Fibroblast of the conjunctiva (primary cell): ENCODE measurements around the gene TMEM176A.
"Not testable (repeated sequence)": the region's sequence is repeated elsewhere in the genome, so short reads cannot be mapped to it uniquely, and the experiment has no call there.

Experiments
- DNase-seq: peaks from one replicate; pipeline ENCODE4 v3.0.0-alpha.2; 2010; ENCODE audit warnings: low read depth

Gene TMEM176A

DNA sequence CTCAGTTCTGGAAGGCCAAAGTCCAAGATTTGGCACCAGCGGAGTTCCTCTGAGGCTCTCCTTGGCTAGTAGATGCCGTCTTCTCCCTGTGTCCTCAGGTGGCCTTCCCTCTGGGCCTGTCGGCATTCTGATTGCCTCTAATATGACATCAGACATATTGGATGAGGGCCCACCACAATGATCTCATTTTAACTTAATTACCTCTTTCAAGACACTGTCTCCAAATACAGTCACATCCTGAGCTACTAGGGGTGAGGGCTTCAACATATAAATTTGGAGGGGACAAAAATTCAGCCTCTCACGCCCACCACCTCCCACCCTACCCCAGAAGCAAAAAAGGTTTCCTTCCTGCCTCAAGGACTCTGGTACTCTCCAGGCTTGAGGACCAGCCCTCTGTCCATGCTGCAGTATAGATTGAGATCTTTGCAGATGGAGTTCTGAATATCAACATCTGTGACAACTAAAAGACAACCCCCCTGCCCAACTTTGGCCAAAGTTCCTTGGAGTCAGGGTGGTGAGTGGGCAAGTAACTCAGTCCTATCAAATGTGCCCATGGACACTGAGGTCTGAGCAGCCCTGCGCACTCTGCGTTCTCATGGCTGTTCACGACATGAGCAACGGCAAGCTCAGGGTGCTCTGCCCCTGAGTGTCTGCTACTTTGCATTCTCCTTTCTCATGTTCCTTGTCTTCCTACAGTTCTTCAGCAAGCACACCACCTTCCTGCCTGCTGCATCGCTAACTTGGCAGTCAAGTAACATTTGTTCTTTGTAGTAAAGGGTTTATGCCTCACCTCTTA lies 11.9 kb upstream of the TMEM176A start:
- peak; percentile 71 for DNase-seq

DNA sequence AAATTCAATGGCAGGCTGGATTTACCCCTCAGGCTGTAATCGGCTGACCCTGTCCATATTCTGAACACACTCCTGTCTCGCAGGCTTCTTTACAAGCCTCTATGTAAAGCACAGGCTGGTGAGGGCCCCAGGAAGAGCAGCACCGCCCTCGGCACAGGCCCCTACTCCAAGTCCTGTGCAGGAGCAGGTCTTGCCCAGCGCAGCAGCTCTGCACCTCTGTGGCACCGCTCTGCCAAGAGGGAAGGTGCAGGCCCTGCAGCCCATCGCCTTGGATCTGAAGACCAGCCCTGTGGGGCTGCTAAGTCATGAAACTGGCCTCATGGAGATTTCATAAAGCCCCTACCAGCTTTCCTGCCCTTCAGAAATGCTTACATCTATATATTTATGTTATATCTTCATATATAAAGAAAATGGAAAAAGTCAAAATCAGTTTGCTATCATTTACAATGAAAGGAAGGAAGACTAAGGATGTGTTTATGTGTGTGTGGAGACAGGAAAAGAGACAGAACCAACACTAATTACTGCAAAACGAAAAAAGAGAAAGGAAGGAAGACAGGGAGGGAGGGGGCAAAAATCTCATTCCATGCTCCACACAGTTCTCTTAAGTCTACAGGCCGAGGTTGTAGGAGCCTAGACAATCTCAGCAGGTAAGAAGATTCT lies 10.0 kb upstream of the TMEM176A start:
- DNase-seq, result no peak

DNA sequence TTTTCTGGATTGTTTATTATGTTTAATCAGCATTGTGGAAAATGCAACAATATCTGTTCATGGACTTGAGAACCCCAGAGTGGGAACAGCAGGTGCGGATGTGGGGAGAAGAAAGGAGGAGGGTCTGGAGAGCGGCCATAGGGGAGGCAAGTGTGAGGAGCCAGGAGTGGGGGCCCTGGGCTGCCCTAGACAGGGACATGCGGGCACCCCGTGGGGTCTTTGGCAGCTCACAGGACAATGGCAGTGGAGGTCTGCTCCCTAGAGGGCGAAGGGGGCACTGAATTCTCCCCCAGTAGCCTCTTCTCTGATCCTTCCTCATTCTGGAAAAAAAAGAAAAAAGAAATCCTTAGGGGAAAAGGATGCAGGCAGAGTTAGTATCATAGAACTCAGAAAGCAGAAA lies 9.3 kb upstream of the TMEM176A start:
- DNase-seq, result no peak

DNA sequence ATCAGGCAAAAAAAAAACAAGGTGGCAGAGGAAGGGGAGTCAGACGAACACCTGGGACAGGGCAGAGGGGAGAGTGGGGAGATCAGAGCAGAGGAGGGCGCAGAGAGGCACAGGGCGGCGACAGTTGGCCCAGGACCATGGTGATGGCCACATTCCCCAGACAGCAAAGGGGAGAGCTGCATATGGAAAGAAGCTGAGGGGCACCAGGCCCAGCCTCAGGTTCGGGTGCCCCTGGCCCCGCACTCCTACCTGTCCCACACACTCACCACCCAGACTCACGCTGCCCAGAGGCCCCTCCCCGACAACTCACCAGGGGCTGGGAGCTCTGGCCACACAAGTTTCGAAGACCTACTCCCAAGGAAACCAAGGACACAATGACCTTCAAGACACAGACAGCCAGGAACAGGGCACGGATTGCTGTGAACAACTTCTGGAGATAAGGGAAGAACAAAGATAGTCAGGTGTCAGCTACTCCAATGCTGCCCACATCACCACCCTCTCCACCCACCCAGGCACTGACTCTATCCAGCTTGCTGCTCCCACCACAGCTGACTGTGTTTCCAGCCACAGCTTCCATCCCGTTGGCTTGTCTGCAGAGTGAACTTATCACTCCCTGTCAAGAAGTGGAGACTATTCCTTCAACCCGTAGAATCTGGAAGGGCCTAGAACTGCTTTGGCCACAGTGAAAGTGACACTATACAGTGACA lies 8.7 kb upstream of the TMEM176A start:
- DNase-seq, result no peak

DNA sequence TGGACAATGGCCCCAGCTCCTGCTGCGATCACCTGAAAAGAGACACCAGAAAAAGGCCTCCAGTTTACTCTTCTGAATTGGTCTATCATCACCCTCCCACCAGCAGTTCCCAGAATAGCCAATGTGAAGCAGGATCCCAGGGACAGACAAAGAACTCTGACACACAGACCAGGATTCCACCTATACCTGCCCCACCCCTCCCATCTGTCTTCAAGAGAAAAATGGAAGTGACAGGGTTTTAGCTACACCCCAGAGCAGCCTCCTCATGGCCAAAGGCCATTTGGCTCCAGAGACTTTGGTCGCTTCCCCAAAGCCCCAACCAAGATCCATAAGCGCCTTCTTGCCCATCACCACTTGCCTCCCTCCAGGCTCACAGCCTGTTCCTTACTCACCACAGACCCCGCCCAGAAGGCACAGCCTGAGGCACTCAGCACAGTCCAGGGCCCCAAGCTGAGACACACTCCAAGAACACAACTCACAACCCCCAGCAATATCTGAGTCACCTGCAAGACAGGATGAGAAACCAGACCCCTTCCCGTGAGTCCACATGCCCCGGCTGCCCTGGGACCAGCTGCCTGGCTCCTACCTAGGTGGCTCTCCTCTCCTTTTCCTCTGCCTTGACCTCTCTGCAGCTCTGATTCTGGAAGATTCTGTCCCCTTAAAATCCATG lies 6.9 kb upstream of the TMEM176A start:
- no peak for DNase-seq

DNA sequence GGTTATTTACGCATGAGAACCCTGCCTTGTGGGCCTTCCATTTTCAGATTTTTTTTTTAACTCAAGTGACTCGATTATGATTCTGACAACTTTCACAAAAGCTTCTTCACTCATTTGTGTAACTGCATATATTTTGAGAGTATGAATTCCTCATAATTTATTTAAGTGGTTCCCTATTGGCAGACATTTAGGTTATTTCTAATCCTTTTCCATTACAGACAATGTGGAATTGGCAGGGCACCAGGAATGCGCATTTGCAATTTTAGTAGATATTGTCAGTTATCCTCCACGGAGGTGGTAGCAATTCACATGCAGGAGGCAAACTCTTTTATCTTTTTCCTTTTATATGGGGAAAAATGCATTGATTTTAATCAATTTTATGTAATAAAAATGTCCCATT lies 2.9 kb upstream of the TMEM176A start:
- no peak for DNase-seq

DNA sequence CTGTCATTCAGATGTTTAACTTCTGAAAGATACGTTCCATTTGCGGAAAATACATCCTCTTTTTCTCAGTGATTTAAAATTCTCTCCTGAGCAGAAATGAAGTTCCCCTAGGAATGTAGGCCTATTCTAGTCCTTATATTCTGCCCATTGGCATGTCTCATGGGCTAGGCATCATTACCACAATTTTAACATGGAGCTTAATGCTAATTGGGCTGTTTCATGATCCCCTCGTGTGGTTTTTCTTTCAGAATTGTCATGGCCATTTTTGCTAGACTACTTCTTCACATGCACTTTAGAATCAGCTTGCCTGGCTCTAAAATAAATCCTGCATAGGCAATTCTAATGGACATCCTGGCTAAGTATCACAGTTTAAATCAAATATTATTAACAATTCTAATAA lies 1.4 kb upstream of the TMEM176A start:
- no peak for DNase-seq

DNA sequence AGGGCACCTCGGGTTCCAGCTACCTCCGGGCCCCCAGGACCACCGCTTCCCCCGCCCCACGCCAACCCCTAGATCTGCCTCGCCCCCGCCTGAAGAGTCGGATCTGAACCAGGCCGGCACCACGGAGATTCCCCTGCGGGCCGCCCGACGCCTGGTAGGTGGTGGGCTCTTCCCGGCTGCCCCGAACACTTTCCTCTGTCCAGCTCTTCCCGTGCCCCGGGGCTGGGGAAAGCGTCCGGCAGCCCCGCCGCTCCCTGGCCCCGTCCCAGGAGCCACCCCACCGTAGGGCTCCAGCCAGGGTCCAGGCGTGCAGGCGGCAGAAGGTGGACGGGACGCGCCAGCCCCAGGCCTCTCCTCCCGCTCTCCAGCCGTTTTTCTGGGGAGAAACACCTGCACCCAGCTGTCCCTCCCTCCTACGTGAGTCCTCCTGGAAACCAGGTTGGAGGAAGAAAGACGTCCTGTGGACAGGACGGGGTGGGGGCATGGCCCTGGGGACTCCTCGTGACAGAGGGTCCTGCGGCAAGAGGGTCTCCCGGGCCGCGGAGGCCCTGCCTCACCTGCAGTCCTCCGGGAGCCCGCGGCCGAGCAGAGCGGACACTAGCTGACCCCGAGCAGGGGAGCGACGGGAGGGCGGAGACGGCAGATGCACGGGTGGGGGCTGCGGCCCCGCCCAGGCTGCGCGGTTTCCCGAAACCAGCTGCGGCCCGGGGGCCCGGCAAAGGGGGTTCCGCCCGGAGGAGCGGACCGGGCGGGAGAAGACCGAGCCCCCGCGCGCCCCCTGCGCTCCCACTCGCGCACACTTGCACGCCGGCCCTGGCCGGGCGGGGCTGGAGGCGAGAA lies 608 bp upstream of the TMEM176A start, which contains the start of gene TMEM176B:
TMEM176B (minus strand) TSS at position 624 of the 840 bp plus-strand sequence. CDS start 3,795 bp downstream, outside the sequence.
- no peak for DNase-seq

DNA sequence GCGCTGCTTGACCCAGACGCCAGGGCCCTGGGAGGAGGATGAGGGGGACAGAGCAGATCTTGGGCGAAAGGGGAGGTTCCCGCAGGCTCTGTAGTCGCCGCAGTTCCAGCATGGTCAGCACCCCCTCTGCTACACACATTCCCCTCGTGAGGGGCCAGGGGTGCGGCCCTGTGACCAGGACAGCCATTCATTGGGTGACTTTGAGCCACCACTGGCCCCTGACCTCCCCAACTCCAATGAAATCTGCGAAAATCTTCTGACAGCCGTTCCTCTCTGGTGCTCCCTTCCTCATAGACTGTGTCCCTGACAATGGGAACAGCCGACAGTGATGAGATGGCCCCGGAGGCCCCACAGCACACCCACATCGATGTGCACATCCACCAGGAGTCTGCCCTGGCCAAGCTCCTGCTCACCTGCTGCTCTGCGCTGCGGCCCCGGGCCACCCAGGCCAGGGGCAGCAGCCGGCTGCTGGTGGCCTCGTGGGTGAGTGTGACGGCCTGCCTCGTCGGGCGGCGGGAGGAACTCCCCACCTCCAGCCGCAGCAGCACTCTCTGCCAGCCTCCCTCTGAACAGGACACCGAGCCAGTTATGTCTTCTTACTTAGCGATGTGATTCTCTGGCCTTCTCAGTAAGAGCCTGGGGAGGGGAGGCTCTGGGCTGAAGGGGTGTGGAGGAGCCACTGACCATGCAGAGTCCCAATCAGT lies 825 bp downstream of the TMEM176A start:
- DNase-seq, result no peak

DNA sequence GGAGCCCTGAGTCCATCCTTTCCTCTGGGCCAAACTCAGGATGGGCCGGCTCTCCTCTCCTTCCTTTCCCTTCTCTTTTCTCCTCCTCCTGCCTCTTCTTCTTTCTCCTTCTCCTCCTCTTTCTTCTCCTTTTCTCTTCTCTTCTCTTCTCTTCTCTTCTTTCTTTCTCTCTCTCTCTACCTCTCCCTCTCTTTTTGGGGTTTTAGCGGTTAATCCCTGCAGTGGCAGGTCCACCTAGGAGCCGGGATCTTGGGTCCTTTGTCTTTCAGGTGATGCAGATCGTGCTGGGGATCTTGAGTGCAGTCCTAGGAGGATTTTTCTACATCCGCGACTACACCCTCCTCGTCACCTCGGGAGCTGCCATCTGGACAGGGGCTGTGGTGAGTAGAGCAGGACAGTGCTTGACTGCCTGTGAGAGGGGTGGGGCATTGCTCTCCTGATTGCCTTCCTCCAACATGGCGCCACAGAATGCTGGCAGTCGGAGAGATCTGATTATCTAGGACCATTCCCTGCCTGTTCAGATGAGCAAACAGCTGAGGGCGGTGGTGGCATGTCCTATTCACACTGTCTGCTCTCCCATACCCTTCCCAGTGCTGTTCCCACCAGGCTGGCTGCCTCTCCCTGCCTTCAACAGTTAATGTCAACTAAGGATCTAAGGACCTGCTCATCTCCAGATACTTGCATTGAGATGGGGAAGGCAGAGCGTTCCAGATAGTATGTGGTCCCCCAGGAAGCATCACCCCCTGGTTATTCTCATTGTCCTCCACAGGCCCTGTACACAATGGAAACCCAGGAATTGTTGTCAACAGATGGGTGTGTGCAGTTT lies 1.6 kb downstream of the TMEM176A start:
- DNase-seq, result no peak

DNA sequence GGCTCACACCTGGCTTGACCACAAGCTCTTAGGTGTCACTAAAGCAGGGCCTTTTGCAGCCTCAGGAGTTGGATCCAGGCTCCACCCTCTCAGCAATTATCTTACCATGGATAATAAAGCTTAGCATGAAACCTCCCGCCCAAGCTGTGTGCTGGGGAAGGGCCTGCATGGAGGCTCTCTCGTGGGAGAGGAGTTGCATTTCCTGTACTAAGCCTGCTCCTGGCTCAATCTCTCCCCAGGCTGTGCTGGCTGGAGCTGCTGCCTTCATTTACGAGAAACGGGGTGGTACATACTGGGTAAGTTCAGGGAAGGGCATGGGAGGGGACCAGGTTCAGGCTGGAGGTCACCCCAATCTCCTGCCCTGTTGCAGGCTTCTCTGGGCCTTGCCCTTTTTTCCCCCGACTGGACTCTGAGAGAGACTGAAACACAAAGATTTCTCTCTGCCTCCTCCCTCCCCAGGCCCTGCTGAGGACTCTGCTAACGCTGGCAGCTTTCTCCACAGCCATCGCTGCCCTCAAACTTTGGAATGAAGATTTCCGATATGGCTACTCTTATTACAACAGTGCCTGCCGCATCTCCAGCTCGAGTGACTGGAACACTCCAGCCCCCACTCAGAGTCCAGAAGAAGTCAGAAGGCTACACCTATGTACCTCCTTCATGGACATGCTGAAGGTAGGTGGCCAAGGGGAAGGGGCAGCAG lies 2.7 kb downstream of the TMEM176A start:
- no peak for DNase-seq

DNA sequence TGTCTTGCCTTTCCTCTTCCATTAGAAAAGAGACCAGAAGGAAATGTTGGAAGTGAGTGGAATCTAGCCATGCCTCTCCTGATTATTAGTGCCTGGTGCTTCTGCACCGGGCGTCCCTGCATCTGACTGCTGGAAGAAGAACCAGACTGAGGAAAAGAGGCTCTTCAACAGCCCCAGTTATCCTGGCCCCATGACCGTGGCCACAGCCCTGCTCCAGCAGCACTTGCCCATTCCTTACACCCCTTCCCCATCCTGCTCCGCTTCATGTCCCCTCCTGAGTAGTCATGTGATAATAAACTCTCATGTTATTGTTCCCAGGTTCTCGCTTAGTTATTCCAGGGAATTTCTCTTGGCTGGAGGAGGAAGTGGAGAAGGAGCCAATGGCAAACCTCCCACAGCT lies 4.2 kb downstream of the TMEM176A start:
- DNase-seq, result no peak

DNA sequence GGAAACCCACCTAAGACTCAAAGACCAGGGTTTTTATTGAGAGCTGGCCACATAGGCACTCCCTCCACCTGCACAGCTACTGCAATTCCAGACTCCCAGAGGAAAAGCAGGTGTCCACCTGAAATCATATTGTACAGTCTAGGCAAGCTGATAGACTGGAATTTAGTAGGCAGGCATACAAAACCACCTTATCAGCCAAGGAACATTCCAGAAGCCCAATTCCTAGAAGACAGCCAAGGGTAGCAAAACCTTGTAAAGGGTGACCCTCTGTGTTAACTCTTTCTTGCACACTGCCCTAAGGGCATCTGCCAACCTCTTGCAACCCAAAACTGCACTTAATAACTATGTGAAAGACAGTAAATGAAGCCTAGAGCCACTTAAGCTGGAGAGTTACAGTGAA lies 5.3 kb downstream of the TMEM176A start:
- DNase-seq, result no peak

DNA sequence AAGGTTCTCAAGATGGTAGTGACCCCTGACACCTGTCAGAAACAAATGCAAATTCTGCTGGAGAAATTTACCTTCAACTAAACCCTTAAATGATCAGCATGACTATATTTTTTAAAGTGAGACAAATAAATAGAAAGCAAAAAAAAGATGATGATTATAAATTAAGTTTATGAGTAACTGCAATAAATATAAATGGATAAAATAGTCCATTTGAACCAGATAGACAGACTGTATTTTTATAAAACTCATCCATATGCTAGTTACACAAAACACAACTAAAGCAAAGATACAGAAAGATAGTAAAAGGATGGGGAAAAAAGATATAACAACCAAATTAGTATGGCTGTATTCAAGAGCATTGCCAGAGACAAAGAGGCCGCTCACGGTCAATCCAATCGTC lies 5.9 kb downstream of the TMEM176A start:
- DNase-seq, result no peak

DNA sequence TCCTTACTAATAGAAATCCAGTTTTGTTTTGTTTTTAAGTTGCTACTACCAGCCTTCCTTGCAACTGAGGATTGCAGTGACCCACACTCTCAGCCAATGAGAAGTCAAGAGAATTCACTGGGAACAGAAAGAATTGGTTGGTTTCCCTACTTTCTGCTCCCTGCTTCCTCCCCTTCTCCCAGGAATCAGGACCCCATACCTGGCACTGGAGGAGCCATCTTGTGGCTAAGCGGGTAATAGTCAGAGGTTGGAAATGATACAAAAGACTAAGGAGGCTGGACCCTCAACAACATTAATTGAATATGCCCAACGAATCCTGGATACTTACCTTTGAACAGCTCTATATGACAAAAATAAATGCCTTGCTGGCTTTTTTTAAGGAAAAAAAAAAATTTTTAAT lies 6.3 kb downstream of the TMEM176A start:
- DNase-seq, result no peak

DNA sequence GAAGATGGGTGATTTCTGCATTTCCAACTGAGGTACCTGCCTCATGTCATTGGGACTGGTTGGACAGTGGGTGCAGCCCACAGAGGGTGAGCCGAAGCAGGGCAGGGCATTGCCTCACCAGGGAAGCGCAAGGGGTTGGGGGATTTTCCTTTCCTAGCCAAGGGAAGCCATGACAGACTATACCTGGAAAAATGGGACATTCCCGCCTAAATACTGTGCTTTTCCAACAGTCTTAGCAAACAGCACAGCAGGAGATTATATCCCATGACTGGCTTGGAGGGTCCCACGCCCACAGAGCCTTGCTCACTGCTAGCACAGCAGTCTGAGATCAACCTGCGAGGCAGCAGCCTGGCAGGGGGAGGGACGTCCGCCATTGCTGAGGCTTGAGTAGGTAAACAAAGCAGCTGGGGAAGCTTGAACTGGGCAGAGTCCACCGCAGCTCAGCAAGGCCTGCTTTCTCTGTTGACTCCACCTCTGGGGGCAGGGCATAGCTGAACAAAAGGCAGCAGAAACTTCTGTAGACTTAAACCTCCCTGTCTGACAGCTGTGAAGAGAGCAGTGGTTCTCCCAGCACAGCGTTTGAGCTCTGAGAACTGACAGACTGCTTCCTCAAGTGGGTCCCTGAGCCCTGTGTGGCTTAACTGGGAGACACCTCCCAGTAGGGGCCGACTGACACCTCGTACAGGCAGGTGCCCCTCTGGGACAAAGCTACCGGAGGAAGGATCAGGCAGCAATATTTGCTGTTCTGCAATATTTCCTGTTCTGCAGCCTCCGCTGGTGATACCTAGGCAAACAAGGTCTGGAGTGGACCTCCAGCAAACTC lies 7.3 kb downstream of the TMEM176A start:
- not testable (repeated sequence) for DNase-seq

DNA sequence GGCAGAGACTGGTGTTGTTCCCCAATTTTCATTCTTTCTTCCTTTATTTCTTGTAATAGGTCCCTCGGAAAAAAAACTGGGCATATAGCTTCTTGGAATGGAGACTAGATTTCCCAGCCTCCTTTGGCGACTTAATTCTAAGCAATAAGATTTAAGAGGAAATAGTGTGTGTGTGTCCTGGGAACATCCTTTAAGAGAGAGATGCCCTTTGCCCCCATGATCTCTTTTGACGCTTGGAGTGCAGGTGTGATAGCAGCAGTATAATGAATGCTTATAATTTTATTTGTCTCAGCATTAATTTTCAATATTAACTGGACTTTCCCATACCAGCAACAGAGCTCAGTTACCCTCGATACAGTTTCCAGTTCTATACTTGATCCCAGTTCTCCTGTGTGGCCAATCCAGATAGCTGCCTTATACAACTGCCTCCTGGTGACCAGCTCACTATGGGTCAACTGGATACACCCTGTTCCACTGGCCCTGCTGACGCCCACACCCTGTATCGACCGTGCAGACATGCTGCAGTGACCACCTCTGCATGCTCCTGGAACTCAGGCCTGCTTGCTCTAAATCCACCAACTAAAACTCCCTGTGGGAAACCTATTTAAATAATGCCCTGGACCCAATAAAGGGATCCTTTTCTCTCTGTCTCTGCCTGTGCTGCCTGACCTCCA lies 13.9 kb downstream of the TMEM176A start:
- DNase-seq, result no peak

DNA sequence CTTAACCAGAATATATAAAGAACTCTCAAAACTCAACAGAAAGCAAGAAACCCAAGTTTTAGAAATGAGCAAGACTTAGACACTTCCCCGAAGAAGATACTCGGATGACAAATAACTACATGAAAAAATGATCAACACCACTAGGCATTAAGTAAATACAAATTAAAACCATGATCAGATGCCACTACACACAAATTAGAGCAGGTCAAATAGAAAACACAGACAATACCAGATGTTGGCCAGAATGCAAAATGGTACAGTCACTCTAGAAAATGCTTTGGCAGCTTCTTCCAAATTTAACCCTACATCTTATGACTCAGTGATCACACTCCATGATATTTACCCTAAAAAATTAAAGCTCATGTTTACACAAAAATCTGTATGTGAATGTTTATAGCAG lies 18.4 kb downstream of the TMEM176A start:
- DNase-seq, result no peak
